ENCODE measurements around the gene CYTH3.

Gene CYTH3

DNA sequence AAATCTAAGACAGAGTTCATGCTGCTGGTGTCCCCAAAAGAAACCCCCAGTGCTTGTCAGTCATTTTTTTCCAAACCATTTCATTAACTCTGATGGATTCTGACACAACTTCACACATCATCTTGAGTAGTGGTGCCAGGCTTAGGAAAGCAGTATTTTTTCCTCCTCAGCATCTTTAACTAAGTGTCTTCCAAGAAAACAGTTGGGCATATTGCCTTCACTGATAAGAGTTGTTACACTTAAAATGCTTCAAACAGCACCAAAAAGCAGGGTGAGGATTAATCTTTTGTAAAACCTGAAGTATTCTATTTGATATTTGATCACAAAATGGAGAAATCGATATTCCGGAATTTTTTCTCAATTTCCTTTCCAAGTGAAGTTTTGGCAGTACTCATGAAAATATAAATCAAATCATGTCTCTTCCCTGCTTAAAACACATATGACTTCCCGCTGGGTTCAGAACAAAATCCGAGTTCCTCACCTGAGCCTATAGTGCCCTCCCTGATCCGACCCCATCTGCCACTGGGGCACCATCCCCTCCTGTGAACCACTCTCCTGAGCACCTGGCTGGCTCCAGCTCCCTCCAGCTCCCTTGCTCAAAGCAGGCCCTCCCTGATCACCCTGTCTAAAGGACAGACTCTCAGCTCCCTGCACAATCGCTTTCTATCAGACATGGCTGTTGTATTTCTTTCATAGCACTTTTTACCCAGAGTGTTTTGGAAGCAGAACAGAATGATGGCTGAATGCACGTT, 61.6 kb downstream of the CYTH3 start:
- no peak overlapping the region for H3K4me3 ChIP-seq (ENCODE audit: low read depth, low read length)
- H3K27ac ChIP-seq, result no peak overlapping the region
- no peak for TF ChIP-seq CTCF (IDR thresholded peaks at IDR 0.05; ENCODE audit: low read depth, low read length, missing control alignments)
- no peaks in the 10 kb centered on the region for H3K27me3 ChIP-seq (replicated peaks)
- H3K36me3 ChIP-seq (replicated peaks), result no peaks in the 10 kb centered on the region
- in situ Hi-C loops (cut with HindIII; ENCODE audit: low pct_ligation_motif_present, low sequenced_read_pairs), result no loop called here
- no peak for DNase-seq

DNA sequence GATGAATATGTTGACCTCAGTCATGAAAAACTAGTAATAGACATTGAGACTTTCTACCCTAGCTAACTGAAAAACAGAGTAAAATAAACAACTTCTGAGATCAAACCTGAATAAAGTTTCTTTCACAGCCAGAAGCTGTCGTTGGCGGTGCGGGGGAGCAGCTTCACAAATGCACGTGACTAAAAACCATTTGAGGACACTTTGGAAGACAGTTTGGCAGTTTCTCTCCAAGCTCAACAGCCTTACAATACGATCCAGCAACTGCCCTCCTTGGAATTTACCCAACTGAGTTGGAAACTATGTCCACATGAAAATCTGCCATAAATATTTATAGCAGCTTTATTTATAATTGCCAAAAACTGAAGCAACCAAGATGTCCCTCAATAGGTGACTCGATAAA, 63.1 kb downstream of the CYTH3 start:
- Histone ChIP-seq H3K36me3 (replicated peaks) (no peaks in the 10 kb centered on the region), H3K27ac (no peak overlapping the region), H3K27me3 (replicated peaks) (no peaks in the 10 kb centered on the region), H3K4me3 (ENCODE audit: low read depth, low read length) (no peak overlapping the region)
- no peak for TF ChIP-seq CTCF (IDR thresholded peaks at IDR 0.05; ENCODE audit: low read depth, low read length, missing control alignments)
- no peak for DNase-seq
- in situ Hi-C loops (cut with HindIII; ENCODE audit: low pct_ligation_motif_present, low sequenced_read_pairs), result no loop called here

GRCh38 chr7:6208573-6209328, 63.7 kb downstream of the CYTH3 start:
- H3K27ac ChIP-seq, result no peak overlapping the region
- no peaks in the 10 kb centered on the region for H3K36me3 ChIP-seq (replicated peaks)
- H3K27me3 ChIP-seq (replicated peaks), result no peaks in the 10 kb centered on the region
- in situ Hi-C loops (cut with HindIII; ENCODE audit: low pct_ligation_motif_present, low sequenced_read_pairs), result no loop called here
- no peak for TF ChIP-seq CTCF (IDR thresholded peaks at IDR 0.05; ENCODE audit: low read depth, low read length, missing control alignments)
- DNase-seq, result no peak
- no peak overlapping the region for H3K4me3 ChIP-seq (ENCODE audit: low read depth, low read length)

- H3K27ac ChIP-seq, result no peak overlapping the region
- no peak for DNase-seq
- no peaks in the 10 kb centered on the region for H3K36me3 ChIP-seq (replicated peaks)
- H3K27me3 ChIP-seq (replicated peaks), result no peaks in the 10 kb centered on the region
- H3K4me3 ChIP-seq (ENCODE audit: low read depth, low read length), result no peak overlapping the region
- in situ Hi-C loops (cut with HindIII; ENCODE audit: low pct_ligation_motif_present, low sequenced_read_pairs), result no loop called here
- no peak for TF ChIP-seq CTCF (IDR thresholded peaks at IDR 0.05; ENCODE audit: low read depth, low read length, missing control alignments)
Observed at GRCh38 chr7:6205971-6206660, 66.3 kb downstream of the CYTH3 start.

GRCh38 chr7:6203381-6203780, 69.0 kb downstream of the CYTH3 start:
- Histone ChIP-seq H3K27me3 (replicated peaks) (no peaks in the 10 kb centered on the region), H3K27ac (no peak overlapping the region), H3K36me3 (replicated peaks) (no peaks in the 10 kb centered on the region), H3K4me3 (ENCODE audit: low read depth, low read length) (no peak overlapping the region)
- no peak for TF ChIP-seq CTCF (IDR thresholded peaks at IDR 0.05; ENCODE audit: low read depth, low read length, missing control alignments)
- in situ Hi-C loops (cut with HindIII; ENCODE audit: low pct_ligation_motif_present, low sequenced_read_pairs), result no loop called here
- DNase-seq, result no peak

Measured in brain microvascular endothelial cell (primary cell).